Activated CD8-positive, alpha-beta memory T cell treated with anti-CD3 and anti-CD28 coated beads, Interleukin-2, amount 50 U/mL, for 1 hour (primary cell): Measurements from ENCODE around the gene IL36G.
"Not testable (repeated sequence)": the region's sequence is repeated elsewhere in the genome, so short reads cannot be mapped to it uniquely, and the experiment has no call there.

Experiments used
- DNase-seq: peaks from one replicate; pipeline ENCODE4 v3.0.0-alpha.2; 2020; ENCODE audit errors: extremely low read depth

Gene IL36G

GRCh38 chr2:112977559-112978056, at the start of gene IL36G:
Gene IL36G (plus strand): TSS chr2:112978006. CDS start chr2:112978639, 633 bp downstream.
- DNase-seq: no peak

DNA sequence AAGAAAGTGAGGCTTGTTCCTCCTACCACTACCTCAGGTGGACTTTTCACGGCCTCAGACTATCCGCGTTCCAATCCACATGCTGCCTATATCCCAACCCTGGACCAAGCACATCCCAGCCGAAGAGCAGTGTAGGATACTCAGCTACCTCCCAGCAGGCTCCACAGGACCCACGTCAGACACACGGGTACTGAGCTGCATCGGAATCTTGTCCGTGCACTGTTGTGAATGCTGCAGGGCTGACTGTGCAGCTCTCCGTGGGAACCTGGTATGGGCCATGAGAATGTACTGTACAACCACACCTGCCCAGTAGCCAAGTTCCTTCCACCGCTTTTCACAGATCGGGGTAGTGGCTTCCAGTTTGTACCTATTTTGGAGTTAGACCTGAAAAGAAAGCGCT, 44.5 kb upstream of the IL36G start:
- no peak for DNase-seq

DNA sequence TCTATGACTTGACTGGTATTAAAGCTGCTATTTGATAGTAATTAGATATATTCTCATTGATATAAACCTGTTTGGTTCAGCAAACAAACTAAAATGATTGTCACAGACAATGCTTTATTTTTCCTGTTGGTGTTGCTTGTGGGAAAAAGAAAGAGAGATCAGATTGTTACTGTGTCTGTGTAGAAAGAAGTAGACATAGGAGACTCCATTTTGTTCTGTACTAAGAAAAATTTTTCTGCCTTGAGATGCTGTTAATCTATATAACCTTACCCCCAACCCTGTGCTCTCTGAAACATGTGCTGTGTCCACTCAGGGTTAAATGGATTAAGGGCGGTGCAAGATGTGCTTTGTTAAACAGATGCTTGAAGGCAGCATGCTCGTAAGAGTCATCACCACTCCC, 43.7 kb upstream of the IL36G start:
- not testable (repeated sequence) for DNase-seq

GRCh38 chr2:112936927-112937232, 40.9 kb upstream of the IL36G start:
- no peak for DNase-seq

GRCh38 chr2:112938904-112939303, 38.9 kb upstream of the IL36G start:
- no peak for DNase-seq

- DNase-seq: no peak
Measured at GRCh38 chr2:112939425-112939824, 38.4 kb upstream of the IL36G start.

DNA sequence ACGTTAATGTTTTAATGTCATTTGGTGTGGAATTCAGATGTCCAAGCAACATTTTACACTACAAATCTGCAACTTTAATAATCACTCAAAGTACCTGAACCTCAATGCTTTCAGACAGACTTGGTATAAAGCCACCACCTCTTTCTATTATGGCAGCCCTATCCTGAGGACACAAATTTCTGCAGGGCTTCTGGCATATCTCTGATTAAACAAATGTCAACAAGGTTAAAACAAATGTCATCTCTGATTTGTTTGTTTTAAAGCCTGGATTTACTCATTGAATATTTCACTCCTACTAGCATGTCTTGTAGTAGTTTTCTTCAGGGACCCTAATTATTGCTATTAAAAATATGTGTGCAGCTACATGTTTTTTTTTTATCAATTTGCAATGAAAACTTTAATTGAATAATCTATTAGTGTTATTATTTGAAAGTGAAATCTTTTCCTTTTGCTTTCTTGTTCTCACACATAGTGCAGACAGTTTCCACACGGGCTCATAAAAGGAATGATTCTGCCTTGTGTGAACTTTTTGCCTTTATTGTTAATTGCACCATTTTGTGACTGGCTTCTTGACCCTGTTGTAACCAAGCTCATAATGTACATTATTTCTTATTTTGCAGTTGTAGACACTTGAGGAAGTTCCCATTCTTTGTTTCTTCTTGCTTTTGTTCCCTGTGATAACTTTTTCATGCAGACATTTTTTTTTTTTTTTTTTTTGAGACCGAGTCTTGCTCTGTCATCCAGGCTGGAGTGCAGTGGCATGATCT, 36.8 kb upstream of the IL36G start:
- DNase-seq: no peak

- no peak for DNase-seq
Measured at GRCh38 chr2:112941753-112942653, 35.8 kb upstream of the IL36G start.

- no peak for DNase-seq
Measured at GRCh38 chr2:112942654-112943002, 35.2 kb upstream of the IL36G start.

DNA sequence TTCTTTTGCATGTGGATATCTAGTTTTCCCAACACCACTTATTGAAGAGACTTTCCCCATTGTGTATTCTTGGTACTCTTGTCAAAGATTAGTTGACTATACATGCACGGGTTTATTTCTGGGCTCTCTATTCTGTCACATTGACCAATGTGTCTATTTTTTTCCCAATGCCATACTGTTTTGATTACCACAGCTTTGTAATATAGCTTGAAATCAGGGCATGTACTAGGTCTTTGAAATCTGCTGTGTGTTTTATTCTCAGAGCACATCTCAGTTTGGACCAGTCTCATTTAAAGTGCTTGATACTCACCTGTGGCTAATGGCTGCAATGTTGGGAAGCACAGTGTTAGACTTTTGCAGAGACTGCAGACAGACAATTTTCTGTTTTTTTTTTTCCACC, 32.8 kb upstream of the IL36G start:
- DNase-seq: no peak

GRCh38 chr2:112946086-112946485, 31.7 kb upstream of the IL36G start:
- DNase-seq: no peak

GRCh38 chr2:112947374-112947773, 30.4 kb upstream of the IL36G start:
- DNase-seq: no peak

DNA sequence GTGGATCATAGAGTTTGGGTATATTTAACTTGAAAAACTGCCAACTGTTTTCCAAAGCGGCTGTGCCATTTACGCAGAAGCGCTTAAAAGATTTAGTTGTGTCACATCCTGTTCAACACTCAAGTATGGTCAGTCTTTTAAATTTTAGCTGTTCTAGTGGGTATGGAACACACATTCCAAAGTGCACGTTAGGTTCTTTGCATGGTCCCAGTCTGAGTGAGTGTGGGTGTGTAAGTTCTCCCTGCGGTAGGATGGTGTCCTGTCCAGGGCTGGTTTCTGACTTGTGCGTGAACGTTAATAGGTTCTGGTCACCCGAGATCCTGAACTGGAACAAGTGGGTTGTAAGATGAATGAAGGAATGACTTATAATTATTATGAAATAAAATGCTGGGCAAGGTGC, 28.4 kb upstream of the IL36G start:
- no peak for DNase-seq

GRCh38 chr2:112954364-112954763, 23.4 kb upstream of the IL36G start:
- DNase-seq: no peak

DNA sequence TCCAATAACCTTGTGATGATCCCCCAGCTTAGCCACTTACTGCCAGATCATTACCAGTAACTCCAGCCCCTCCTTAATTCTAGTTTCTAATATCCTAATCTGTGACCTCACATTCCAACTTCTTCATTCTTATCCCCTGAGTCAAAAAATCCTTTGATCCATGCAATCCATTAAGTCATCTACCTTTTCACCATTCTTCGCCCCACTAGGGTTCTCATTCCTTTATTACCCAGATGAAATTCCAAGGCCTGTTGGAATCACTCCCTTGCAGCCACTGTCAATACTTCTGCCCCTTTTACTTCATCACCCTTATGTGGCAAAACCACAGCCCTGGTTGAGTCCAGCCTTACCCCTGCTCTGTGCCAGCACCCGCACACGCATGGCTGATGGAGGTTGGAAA, 20.3 kb upstream of the IL36G start:
- no peak for DNase-seq

- DNase-seq: peak; percentile 9
Measured at GRCh38 chr2:112958428-112959108, 19.2 kb upstream of the IL36G start.

DNA sequence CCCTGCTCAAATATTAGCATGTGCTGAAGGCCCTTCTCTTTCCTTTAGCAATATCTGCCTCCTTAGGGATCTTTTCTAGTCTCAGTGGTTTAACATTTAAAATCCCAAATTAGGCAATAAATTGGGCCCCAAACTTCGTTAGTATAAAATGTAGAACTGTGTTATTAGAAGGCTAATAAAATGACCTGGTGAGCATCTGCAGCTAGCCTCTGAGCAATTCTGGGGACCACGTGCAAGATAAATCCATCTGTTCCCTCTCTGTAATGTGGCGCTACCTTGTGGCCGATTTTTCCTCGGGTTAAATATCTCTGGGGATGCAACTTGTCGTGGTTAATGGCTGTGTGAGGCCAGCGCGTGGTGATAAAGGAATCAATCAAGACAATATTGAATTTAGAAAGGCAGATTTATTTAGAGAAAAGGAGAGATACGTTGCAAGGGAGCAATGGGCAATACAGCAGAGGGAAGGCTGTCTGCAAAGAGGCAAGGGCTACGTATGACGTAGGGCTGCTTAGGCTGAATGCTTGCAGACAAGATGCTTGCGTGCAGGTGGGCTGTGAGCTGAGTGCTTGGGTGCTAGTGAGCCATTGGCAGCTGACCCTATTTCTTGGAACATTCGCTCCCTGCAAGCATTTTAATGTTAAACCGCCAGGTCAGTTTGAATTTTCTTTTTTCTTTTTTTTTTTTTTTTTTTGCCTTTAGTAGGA, 18.5 kb upstream of the IL36G start:
- DNase-seq: no peak

- no peak for DNase-seq
Measured at GRCh38 chr2:112960230-112960825, 17.5 kb upstream of the IL36G start.

DNA sequence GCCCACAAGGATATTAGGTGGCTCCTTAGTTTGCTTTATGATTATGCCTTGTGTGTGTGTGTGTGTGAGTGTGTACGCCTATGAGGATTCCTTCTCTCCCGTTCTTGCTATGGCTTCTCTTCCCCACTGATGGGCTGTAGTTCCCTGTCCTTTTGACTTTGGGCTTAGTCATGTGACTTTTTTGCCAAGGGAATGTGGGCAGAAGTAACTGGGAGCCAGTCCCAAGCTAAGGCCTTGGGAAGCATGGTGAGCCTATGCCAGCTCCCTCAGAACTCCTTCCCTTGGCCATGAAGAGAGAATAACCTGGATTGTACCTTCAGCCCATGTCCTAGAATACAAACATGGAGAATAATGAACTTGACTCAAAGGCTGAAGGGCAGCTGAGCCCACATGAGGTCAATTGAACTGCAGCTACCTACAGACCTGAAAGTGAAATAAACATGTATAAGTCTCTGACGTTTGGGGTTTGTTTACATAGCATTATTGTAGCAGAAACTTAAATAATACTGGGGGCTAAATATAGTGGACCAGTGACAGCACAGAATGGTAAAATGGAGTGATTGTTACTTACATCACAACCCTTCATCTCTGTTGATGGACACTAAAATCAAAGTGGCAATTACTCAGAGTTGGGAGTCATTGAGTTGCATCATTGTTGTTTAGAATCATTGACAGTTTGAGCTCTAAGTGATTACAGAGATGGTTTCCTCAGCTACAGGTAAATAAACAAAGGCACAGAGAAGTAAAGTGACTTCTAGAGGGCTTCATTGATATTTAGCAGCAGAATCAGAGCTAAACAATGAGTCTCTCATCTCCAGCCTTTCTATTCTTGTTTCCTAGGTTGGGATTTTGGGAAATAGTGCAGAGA, 15.3 kb upstream of the IL36G start:
- DNase-seq: no peak

DNA sequence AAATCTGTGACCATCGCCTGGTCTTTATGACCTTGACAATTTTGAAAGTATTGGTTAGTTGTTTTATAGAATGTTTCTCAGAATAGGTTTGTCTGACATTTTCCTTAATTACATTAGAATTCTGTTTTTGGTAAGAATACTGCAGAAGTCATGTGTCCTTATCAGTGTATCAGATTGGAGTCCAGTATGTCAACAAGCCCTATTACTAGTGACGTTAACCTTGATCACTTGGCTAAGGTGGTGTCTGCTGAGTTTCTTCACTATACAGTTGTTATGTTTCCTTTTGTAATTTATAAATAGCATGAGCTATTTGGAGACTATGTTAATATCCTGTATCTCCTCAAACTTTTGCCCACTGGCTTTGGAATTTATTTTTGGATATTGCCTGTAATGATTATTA, 10.8 kb upstream of the IL36G start:
- no peak for DNase-seq
